Activated B cell treated with CpG ODN at 0.5 μM for 24 hours (primary cell): ENCODE results near the gene TECPR2. TPM values are rescaled to one million over a fixed set of nuclear protein-coding genes. Genes with fewer than 3 reads are reported as not detected.

Experiments
- ATAC-seq: fragments of 200-7000 bp; cut with Tn5 transposase; one replicate; pipeline ENCODE4 v1.10.0; 2021; ENCODE audit warnings: low read depth, mild to moderate bottlenecking, moderate library complexity
- CTCF ChIA-PET: fragments of 350-600 bp; sonication (Branson Sonifier 250); formaldehyde crosslinking; loops from one replicate; lab custom pipeline; 2021; ENCODE audit warnings: antibody characterized with exemption; lab: Charles Lee
- POLR2A ChIA-PET: fragments of 350-600 bp; sonication (Branson Sonifier 250); formaldehyde crosslinking; loops from one replicate; lab custom pipeline; 2021; ENCODE audit warnings: antibody characterized with exemption; lab: Charles Lee
- DNase-seq: peaks from one replicate; pipeline ENCODE4 v3.0.0; 2022
- H3K27ac Mint-ChIP-seq: one replicate; pipeline ENCODE4 v1.8.0; 2020; ENCODE audit warnings: mixed read lengths
- H3K27me3 Mint-ChIP-seq: one replicate; pipeline ENCODE4 v1.8.0; 2021; ENCODE audit warnings: mixed read lengths
- H3K36me3 Mint-ChIP-seq: one replicate; pipeline ENCODE4 v1.8.0; 2021; ENCODE audit warnings: low read depth, mixed read lengths
- H3K4me1 Mint-ChIP-seq: one replicate; pipeline ENCODE4 v1.8.0; 2021; ENCODE audit warnings: mixed read lengths
- H3K4me3 Mint-ChIP-seq: one replicate; pipeline ENCODE4 v1.8.0; 2020; ENCODE audit warnings: mild to moderate bottlenecking, mixed read lengths
- H3K9me3 Mint-ChIP-seq: one replicate; pipeline ENCODE4 v1.8.0; 2020; ENCODE audit warnings: mixed read lengths
- intact Hi-C: fragments of 100-400 bp; cut with micrococcal nuclease; formaldehyde crosslinking; loops from one replicate; pipeline ENCODE4 v1.15.1; 2024
- total RNA-seq: library from RNA; stranded (reverse); gene quantifications from 2 replicates; pipeline ENCODE4 v1.2.3, GENCODE V29; 2022
- TF ChIP-seq, protein P1 (sequence below): fragments of 200-600 bp; IDR thresholded peaks from one replicate; pipeline ENCODE4 v1.8.0; 2022; ENCODE audit warnings: antibody characterized with exemption, mild to moderate bottlenecking

The TECPR2 gene
- total RNA-seq, 1 donor from 2014 or later: 9.9 TPM

DNA sequence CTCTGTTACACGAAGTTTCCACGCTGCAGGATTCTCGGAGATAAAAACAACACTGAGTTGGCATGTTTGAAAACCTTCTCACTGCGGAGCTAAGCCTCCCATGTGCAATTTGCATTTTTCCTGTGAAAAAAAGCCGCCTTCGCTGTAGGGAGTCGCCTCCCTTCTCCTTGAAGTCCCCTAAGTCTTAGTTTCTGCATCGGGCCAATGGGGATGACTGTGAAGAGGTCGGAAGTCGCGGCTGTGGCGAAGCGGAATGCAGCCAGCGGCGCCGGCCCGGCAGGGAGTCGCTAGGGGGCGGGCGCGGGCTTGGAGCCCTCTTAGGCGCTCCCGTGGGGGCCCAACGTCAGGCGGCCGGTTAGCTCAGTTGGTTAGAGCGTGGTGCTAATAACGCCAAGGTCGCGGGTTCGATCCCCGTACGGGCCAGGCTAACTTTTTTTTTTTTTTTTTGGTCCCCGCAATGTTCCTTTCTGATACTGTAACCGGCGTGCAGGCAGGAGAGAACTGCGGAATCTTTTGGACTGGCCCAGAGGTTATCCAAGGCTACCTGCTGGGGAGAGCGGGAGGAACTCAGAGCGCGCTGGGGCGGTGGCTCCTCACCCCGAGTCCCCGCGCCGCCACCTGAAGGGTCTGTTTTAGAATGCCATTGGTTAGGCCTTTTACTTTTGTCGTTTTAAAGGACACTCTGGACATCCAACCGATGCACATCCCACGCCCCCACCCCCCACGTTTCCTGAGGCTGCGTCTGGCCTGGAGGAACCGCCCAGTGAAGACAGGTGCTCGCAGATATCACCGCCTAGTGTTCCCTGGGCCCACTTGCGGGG lies 45.8 kb upstream of the TECPR2 start:
- ChIA-PET POLR2A (interaction anchor here (0.5 to 4.5 kb wide), 24 partner anchors 12 to 1399 kb away, joined by 3 to 28 read pairs (median 4); partner anchors contain the start of genes CINP, EIF5, MOK and TECPR2), CTCF (interaction anchor here (0.6 to 1.4 kb wide), 8 partner anchors 12 to 610 kb away, joined by 3 to 7 read pairs (median 3); partner anchors contain the start of gene MOK)
- intact Hi-C loops: loop anchor here (1.0 to 10.0 kb wide), 7 partner anchors 95 to 1940 kb away; partner anchors contain the start of genes EIF5, TRAF3, WDR20 and WDR25
- peak overlapping the region; percentile 96 for H3K4me3 Mint-ChIP-seq
- ATAC-seq: peak; percentile 71
- no peaks in the 10 kb centered on the region for H3K27me3 Mint-ChIP-seq
- H3K9me3 Mint-ChIP-seq: no peaks in the 10 kb centered on the region
- H3K27ac Mint-ChIP-seq: peak overlapping the region; percentile 89
- H3K36me3 Mint-ChIP-seq: peaks cover 13% of the 10 kb centered on the region
- H3K4me1 Mint-ChIP-seq: peaks cover 63% of the 10 kb centered on the region
- TF ChIP-seq, protein P1, sequence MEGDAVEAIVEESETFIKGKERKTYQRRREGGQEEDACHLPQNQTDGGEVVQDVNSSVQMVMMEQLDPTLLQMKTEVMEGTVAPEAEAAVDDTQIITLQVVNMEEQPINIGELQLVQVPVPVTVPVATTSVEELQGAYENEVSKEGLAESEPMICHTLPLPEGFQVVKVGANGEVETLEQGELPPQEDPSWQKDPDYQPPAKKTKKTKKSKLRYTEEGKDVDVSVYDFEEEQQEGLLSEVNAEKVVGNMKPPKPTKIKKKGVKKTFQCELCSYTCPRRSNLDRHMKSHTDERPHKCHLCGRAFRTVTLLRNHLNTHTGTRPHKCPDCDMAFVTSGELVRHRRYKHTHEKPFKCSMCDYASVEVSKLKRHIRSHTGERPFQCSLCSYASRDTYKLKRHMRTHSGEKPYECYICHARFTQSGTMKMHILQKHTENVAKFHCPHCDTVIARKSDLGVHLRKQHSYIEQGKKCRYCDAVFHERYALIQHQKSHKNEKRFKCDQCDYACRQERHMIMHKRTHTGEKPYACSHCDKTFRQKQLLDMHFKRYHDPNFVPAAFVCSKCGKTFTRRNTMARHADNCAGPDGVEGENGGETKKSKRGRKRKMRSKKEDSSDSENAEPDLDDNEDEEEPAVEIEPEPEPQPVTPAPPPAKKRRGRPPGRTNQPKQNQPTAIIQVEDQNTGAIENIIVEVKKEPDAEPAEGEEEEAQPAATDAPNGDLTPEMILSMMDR: no peak
- DNase-seq: peak; percentile 99

DNA sequence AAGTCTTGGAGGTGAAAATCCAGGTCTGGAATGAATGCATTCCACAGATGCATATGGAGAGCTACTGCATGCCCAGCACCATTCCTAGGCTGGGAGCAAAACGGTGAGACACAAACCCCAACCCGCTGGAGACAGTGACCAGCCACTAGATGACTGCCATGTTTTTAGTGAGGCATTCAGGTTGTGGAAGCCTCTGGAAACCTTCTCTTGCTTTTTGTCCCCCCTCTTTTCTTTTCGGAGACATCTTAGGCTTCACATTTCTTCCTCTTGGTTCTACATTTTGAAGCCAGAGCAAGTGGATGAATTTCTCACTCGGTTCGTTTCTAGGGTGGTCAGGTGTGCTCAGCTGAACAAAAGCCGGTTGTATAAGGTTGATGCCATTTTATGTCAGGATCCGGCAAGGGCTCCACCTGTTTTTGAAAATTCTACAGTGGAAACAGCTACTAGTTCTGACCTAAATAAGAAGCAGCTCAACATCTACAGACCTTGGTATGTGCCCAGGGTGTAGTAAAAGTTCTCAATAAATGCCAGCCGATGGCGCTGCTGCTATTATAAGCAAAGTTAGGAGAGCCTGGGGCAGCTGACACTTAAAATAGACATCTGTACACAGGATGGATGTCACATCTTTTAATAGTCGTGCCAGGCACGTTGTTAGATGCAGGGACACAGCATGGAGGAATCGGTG lies 45.0 kb upstream of the TECPR2 start:
- H3K36me3 Mint-ChIP-seq: peaks cover 13% of the 10 kb centered on the region
- TF ChIP-seq, protein P1: no peak
- peaks cover 63% of the 10 kb centered on the region for H3K4me1 Mint-ChIP-seq
- ChIA-PET POLR2A (interaction anchor here (0.6 to 4.5 kb wide), 9 partner anchors 13 to 1016 kb away, joined by 3 to 28 read pairs (median 3); partner anchors contain the start of genes CINP, EIF5, MOK and TECPR2), CTCF (interaction anchor here (0.9 to 1.4 kb wide), 6 partner anchors 13 to 611 kb away, joined by 3 to 7 read pairs (median 4); partner anchors contain the start of gene MOK)
- intact Hi-C loops: loop anchor here (1.0 to 10.0 kb wide), 7 partner anchors 13 to 1940 kb away; partner anchors contain the start of genes EIF5, MOK, TRAF3 and WDR20
- ATAC-seq: no peak
- DNase-seq: no peak
- peak overlapping the region; percentile 95 for H3K27ac Mint-ChIP-seq
- peak overlapping the region; percentile 96 for H3K4me3 Mint-ChIP-seq
- no peaks in the 10 kb centered on the region for H3K9me3 Mint-ChIP-seq
- no peaks in the 10 kb centered on the region for H3K27me3 Mint-ChIP-seq

DNA sequence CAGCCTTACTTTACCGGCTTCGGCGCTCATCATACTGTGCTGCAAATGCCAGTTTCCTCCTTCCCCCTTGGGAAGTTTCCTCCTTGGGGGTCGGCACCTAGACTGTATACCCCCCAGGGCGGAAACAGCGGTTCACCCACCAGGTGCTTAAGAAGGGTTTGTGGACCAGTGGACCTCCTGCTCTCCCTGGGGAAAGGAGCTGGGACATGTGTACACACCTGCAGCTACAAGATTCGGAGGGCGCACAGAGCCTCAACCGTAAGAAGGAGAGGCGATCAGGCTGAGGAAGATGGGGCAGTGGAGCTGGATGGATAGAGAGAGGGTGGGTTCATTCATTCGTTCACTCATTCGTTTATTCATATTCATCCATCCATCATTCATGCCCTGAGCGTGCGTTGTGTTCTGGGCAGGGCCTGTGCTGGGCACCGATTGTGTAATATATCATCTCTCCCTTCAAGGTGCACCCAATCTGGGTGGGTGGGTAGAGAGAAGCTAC lies 43.9 kb upstream of the TECPR2 start:
- Mint-ChIP-seq H3K4me3 (peak overlapping the region; percentile 96), H3K27ac (peak overlapping the region; percentile 95), H3K9me3 (no peaks in the 10 kb centered on the region), H3K4me1 (peaks cover 66% of the 10 kb centered on the region), H3K27me3 (no peaks in the 10 kb centered on the region), H3K36me3 (peaks cover 13% of the 10 kb centered on the region)
- POLR2A ChIA-PET: interaction anchor here (0.6 to 4.3 kb wide), 6 partner anchors 14 to 1015 kb away, joined by 3 to 28 read pairs (median 3); partner anchors contain the start of genes CINP, EIF5, MOK and TECPR2
- ATAC-seq: no peak
- no peak for DNase-seq
- CTCF ChIA-PET: interaction anchor here (0.9 to 1.4 kb wide), 2 partner anchors 48 to 357 kb away, joined by 3 read pairs; no protein-coding TSS in a partner anchor
- intact Hi-C loops: loop anchor here (1.0 to 10.0 kb wide), 7 partner anchors 14 to 1942 kb away; partner anchors contain the start of genes CINP, EIF5, MOK and PPP2R5C
- TF ChIP-seq, protein P1: no peak

DNA sequence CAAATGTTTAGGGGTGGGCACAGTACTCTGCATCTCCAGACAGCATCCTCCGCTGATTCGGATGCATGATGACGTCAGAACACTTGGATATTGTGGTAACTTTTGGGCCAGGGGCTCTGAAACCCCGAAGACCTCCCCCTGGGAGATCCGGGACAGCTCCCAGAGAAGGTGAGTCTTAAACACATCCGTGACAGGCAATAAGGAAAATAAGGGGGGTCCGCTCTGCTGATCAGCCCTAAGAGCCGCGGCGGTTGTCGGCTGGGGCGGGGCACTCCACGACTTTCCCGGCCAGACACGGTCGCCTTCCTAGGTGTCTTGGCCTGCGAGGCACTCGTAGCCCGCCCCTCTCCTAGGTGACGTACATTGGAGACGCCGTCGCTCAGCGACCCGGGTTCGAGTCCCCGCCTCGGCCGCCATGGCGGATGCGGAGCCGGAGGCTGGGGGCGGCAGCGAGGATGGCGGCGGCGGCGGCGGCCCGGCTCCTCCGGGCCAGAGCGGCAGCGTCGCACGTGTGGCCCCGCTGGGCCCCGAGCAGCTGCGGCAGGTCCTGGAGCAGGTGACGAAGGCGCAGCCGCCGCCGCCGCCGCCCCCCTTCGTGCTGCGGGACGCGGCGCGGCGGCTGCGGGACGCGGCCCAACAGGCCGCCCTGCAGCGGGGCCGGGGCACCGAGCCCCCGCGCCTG lies 43.2 kb upstream of the TECPR2 start, which contains the start of gene ZNF839:
TSS of gene ZNF839 (plus strand) at position 396 of the 682 bp plus-strand sequence. CDS start at position 416, 20 bp downstream.
- H3K9me3 Mint-ChIP-seq: no peaks in the 10 kb centered on the region
- peaks cover 59% of the 10 kb centered on the region for H3K4me1 Mint-ChIP-seq
- peak within 1 kb of the TSS; percentile 96 for H3K4me3 Mint-ChIP-seq
- H3K27ac Mint-ChIP-seq: peak within 1 kb of the TSS; percentile 95
- DNase-seq (peak; percentile 93), ATAC-seq (peak; percentile 68)
- intact Hi-C loops: loop anchor here (1.0 to 10.0 kb wide), 7 partner anchors 15 to 1942 kb away; partner anchors contain the start of genes CINP, EIF5, MOK and PPP2R5C
- ChIA-PET POLR2A (interaction anchor here (0.6 to 4.3 kb wide), 6 partner anchors 15 to 1014 kb away, joined by 3 to 28 read pairs (median 3); partner anchors contain the start of genes CINP, EIF5, MOK and TECPR2), CTCF (interaction anchor here (0.9 to 1.4 kb wide), 2 partner anchors 47 to 357 kb away, joined by 3 read pairs; no protein-coding TSS in a partner anchor)
- TF ChIP-seq, protein P1: no peak
- peaks cover 13% of the 10 kb centered on the region for H3K36me3 Mint-ChIP-seq
- no peaks in the 10 kb centered on the region for H3K27me3 Mint-ChIP-seq
